Measurements from ENCODE around the gene SLX4IP.

Gene SLX4IP

DNA sequence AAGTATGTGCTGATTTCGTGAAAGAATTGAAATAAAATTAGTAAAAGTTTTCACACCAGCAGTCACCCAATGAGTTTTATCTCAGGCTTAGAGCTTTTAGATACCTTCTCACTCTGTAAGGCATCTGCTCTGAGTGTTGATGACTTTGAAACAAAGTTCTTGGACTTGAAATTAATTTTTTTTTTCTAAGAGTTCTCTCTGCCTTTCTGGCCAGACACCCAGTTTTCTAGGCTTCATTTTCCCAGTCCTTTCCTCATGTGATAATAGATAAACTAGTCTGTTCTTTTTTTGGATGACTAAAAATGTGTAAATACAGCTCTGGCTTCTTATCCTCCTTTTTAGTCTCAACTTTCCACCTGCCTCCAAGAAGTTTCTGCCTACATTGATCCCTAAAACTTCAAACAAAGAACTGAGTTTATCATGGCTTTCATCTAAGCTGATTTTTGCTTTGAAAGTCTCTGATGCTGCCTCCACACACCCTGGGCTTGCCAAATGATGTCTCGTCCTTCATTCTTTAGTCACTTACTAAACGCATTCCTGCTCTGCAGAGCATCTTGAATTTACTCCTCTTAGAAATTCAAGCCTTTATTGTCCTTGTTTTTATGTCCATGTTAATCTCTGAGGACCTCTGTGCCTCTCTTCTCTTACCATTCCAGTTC, 32.7 kb downstream of the SLX4IP start:
- DNase-seq, result no peak

DNA sequence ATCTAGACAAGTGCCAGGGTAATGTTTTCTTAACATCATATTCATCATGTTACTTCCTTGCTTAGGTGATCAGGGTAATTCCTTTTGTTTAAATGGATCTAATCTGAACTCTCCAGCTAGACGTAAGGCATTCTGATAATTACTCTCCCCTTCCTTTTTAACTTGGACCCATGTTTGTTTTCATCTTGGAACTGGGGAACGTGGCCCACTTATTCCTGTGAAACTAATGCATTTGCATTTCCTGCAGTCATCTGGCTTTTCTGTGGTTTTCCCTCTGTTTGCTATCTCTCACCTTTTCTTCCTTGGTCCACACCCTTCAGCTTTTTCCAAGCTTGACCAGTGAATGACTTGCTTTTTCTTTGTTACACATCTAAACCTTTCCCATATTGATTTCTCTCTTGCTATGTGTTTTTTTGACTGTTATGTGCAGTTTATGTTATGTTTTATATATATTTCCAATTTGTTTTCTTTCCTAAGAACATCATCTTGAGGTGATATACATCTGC, 33.3 kb downstream of the SLX4IP start:
- no peak for DNase-seq

GRCh38 chr20:10469056-10469455, 34.0 kb downstream of the SLX4IP start:
- peak; percentile 51 to 56 for DNase-seq

DNA sequence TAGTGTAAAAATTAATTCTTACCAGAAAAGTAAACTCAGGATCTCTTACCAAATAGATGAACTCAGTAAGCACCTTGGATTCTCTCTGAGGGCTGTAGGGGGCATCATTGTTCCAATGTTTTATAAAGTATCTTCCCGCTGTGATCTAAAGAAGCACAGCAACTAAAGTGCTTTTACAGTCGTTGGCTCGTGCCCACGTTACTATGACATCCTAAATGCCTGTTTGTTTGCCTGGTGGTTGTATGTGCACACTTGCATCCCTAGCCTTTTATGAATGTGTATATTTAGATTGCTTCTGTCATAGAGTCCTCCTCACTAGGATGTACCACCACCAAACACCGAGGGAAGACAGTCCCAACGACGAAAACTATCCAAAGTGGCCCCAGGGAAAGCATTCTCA, 34.5 kb downstream of the SLX4IP start:
- DNase-seq, result peak; percentile 70 to 82

- peak; percentile 78 to 93 for DNase-seq
Observed at GRCh38 chr20:10470276-10470675, 35.2 kb downstream of the SLX4IP start.

DNA sequence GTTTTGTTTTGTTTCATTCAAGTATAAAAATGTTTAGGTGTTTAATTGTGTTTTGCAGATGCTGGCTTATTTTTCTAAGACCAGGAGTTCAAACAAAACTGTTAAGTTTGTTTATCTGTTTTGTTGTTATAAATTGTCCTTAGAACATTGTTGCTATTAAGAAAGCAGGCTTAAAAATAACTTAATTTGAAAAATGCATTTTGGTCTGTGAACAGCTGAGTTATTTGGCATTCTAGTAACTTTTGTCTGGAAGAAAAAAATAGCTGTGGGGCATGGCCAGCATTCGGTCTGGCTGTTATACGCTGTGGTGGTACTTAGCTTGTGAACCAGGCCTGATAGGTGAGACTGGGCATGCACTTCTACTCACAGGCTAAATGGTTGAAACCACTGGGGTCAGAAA, 37.8 kb downstream of the SLX4IP start:
- DNase-seq, result no peak

DNA sequence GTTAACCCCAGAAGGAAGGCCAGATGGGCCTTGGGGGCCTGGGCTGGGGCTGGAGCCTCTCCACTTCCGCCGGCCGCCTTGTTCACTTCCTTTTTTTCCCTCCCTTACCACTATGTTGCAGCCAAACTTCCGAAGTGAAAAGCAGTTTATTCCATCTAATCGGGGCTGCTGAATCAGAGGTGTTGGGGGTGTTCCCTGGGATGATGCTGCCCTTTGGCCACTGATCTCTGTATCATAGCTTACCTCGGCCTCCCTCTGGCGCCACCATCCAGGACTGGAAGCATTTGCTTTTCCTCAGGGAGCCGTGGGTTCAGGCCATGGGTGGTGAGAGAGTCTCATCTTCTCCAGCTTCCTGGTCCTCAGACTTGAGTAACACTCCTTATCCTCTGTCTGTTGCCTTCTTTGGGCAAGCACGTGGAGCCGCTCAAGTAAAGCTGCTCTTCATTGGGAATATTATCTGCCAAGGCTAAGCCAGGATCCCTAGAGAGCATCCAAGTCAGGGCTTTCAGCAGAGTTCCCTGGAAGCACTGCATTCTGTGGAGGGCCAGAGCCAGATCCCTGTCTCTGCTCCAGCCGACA, 39.6 kb downstream of the SLX4IP start:
- peak in 1 of 2 donors; percentile 46 for DNase-seq

GRCh38 chr20:10475225-10475624, 40.1 kb downstream of the SLX4IP start:
- peak; percentile 75 to 83 for DNase-seq

GRCh38 chr20:10476319-10476724, 41.2 kb downstream of the SLX4IP start:
- DNase-seq, result peak; percentile 85 to 97

DNA sequence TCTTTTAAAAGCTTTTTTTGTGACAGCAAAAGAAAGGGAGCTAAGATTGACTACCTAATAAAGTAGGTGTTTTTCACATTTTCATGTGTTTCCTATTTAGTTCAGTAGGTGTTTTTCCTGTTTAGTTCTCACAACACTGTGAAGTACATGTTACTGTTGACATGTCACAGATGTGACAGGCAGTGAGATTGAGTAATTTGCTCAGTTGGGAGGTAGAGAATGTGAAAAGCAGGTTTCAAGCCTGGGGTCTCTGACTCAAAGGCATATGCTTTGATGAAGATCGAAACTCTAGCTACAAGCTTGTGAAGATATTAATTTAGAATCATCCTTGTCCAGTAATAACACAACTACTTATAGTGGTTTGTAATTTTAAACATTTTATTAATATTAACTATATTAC, 43.1 kb downstream of the SLX4IP start:
- DNase-seq, result no peak

- DNase-seq, result no peak
Observed at GRCh38 chr20:10478930-10479329, 43.8 kb downstream of the SLX4IP start.

GRCh38 chr20:10481676-10482075, 46.6 kb downstream of the SLX4IP start:
- no peak for DNase-seq

GRCh38 chr20:10483691-10484090, 48.6 kb downstream of the SLX4IP start:
- DNase-seq, result no peak

- DNase-seq, result peak in 1 of 2 donors; percentile 74
Observed at GRCh38 chr20:10487142-10488136, 52.3 kb downstream of the SLX4IP start.

- peak; percentile 90 to 97 for DNase-seq
Observed at GRCh38 chr20:10488534-10488933, 53.4 kb downstream of the SLX4IP start.

- no peak for DNase-seq
Observed at GRCh38 chr20:10489853-10490252, 54.7 kb downstream of the SLX4IP start.

GRCh38 chr20:10490257-10490656, 55.2 kb downstream of the SLX4IP start:
- peak in 1 of 2 donors; percentile 71 for DNase-seq

- peak; percentile 84 to 98 for DNase-seq
Observed at GRCh38 chr20:10490706-10491105, 55.6 kb downstream of the SLX4IP start.

GRCh38 chr20:10492065-10492464, 57.0 kb downstream of the SLX4IP start:
- peak; percentile 93 to 96 for DNase-seq

DNA sequence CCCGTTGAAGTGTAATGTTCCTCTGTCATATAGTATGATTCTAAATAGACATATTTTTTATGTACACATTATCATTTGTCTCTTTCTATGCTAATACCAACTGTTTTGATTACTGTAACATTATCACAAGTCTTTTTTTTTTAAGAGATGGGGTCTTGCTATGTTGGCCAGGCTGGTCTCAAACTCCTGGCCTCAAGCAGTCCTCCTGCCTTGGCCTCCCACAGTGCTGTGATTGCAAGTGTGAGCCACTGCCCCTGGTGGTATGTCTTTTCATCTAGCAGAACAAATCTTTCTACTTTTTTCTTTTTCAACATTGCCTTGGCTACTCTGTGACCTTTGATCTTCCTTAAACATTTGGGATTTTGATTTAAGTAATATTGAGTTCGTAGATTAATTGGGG, 57.7 kb downstream of the SLX4IP start:
- DNase-seq, result no peak

- DNase-seq, result no peak
Observed at GRCh38 chr20:10495173-10495572, 60.1 kb downstream of the SLX4IP start.

DNA sequence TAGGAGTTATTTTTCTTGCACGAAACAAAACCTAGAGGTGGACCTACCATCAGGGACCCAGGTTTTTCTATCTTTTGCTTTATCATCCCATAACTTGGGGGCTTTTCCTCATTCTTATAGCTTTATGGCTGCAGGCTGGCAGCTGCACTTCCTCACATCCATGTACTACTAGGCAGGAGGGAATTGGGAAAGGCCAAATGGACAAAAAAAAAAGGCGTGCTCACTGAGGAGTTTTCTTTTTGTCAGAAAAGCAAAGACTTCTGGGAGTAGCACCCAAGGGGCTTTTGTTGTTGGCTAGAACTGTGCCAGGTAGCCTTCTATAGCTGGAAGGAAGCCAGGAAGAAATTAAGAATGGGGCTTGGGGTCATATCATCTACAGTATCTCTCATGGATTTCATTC, 61.4 kb downstream of the SLX4IP start:
- no peak for DNase-seq

DNA sequence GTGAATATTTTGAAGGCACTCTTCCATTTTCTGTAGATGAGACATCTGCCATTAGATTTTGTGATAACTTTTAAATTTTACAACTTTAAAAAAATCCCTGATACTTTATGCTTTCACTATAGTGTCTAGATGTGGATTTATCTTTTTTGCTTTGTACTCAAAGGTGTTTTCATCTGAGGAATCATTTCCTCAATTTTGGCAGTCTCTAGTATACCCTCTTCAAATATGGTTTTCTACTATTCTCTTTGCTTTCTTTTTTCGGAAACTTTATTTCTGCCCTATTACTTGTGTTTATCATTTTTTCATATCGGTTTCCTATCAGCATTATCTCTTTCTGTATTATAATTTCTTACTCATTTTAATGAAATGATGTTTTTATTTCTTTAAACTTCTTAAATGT, 62.2 kb downstream of the SLX4IP start:
- no peak for DNase-seq

Measured in inflammatory macrophage treated with lipopolysaccharide for 1 hour (primary cell).